RWPE2 (cell line): ENCODE measurements around the gene OR11A1.
A peak's percentile ranks its signal among the peaks of the same experiment; 100 is the strongest.

Experiments
- ATAC-seq: fragments of 200-7000 bp; cut with Tn5 transposase; 3 replicates; pipeline ENCODE4 v1.9.1; 2021; ENCODE audit warnings: low read depth
- DNase-seq: peaks from one replicate; pipeline ENCODE4 v3.0.0-alpha.2; 2020; ENCODE audit warnings: low spot score
- H3K27ac ChIP-seq: fragments of 450-650 bp; 2 replicates; pipeline ENCODE4 v1.5.1; 2017; ENCODE audit warnings: mild to moderate bottlenecking; ENCODE audit not compliant: poor library complexity, severe bottlenecking
- H3K27me3 ChIP-seq: fragments of 250-450 bp; sonication (Bioruptor Pico); 2 replicates; pipeline ENCODE4 v1.5.1; 2021; ENCODE audit warnings: mild to moderate bottlenecking, moderate library complexity; ENCODE audit not compliant: insufficient read depth, poor library complexity, severe bottlenecking
- H3K36me3 ChIP-seq: fragments of 250-450 bp; sonication (Bioruptor Pico); 2 replicates; pipeline ENCODE4 v1.5.1; 2020; ENCODE audit warnings: low read depth, mild to moderate bottlenecking, moderate library complexity
- H3K4me1 ChIP-seq: fragments of 250-450 bp; sonication (Bioruptor Pico); 2 replicates; pipeline ENCODE4 v1.5.1; 2021; ENCODE audit warnings: mild to moderate bottlenecking, moderate library complexity; ENCODE audit not compliant: insufficient read depth, poor library complexity, severe bottlenecking
- H3K4me3 ChIP-seq: fragments of 250-450 bp; sonication (Bioruptor Pico); 2 replicates; pipeline ENCODE4 v1.5.1; 2021; ENCODE audit warnings: mild to moderate bottlenecking, moderate library complexity; ENCODE audit not compliant: severe bottlenecking
- H3K9me3 ChIP-seq: fragments of 250-450 bp; sonication (Bioruptor Pico); 2 replicates; pipeline ENCODE4 v1.5.1; 2021; ENCODE audit warnings: mild to moderate bottlenecking, moderate library complexity; ENCODE audit not compliant: severe bottlenecking
- CTCF ChIP-seq: fragments of 450-650 bp; IDR thresholded peaks from one replicate; pipeline ENCODE4 v1.5.1; 2017; ENCODE audit warnings: mild to moderate bottlenecking, moderate library complexity; ENCODE audit not compliant: poor library complexity, severe bottlenecking

The OR11A1 gene

GRCh38 chr6:29399525-29399924, 57.3 kb downstream of the OR11A1 start:
- no peaks in the 10 kb centered on the region for H3K9me3 ChIP-seq
- H3K4me1 ChIP-seq = no peaks in the 10 kb centered on the region
- TF ChIP-seq CTCF = no peak
- H3K4me3 ChIP-seq = no peak overlapping the region
- H3K36me3 ChIP-seq = no peaks in the 10 kb centered on the region
- H3K27me3 ChIP-seq = peaks cover 7% of the 10 kb centered on the region
- H3K27ac ChIP-seq = no peak overlapping the region
- ATAC-seq (no peak), DNase-seq (no peak)

GRCh38 chr6:29395331-29395730, 61.5 kb downstream of the OR11A1 start, which contains the start of gene OR12D2:
OR12D2 (plus strand) TSS chr6:29395631; CDS start chr6:29396700, 1,069 bp downstream.
- no peaks in the 10 kb centered on the region for H3K4me1 ChIP-seq
- H3K9me3 ChIP-seq = no peaks in the 10 kb centered on the region
- no peaks in the 10 kb centered on the region for H3K36me3 ChIP-seq
- TF ChIP-seq CTCF = no peak
- no peak for DNase-seq
- ATAC-seq = no peak
- no peaks in the 10 kb centered on the region for H3K27me3 ChIP-seq
- H3K4me3 ChIP-seq = no peak within 1 kb of the TSS
- no peak within 1 kb of the TSS for H3K27ac ChIP-seq

- H3K27me3 ChIP-seq = peaks cover 15% of the 10 kb centered on the region
- ATAC-seq = no peak
- no peaks in the 10 kb centered on the region for H3K4me1 ChIP-seq
- no peak for TF ChIP-seq CTCF
- no peak for DNase-seq
- no peaks in the 10 kb centered on the region for H3K9me3 ChIP-seq
- H3K36me3 ChIP-seq = no peaks in the 10 kb centered on the region
- H3K27ac ChIP-seq = no peak overlapping the region
- no peak overlapping the region for H3K4me3 ChIP-seq
These were observed 68.3 kb downstream of the OR11A1 start for GRCh38 chr6:29388533-29388932.

GRCh38 chr6:29376003-29376402, 80.9 kb downstream of the OR11A1 start:
- Histone ChIP-seq H3K4me3 (no peak overlapping the region), H3K27me3 (peaks cover 8% of the 10 kb centered on the region), H3K9me3 (no peaks in the 10 kb centered on the region), H3K27ac (no peak overlapping the region), H3K36me3 (no peaks in the 10 kb centered on the region), H3K4me1 (no peaks in the 10 kb centered on the region)
- TF ChIP-seq CTCF = peak; percentile 32
- ATAC-seq = no peak
- no peak for DNase-seq
